ENCODE measurements around the gene RNF213.

Gene RNF213

DNA sequence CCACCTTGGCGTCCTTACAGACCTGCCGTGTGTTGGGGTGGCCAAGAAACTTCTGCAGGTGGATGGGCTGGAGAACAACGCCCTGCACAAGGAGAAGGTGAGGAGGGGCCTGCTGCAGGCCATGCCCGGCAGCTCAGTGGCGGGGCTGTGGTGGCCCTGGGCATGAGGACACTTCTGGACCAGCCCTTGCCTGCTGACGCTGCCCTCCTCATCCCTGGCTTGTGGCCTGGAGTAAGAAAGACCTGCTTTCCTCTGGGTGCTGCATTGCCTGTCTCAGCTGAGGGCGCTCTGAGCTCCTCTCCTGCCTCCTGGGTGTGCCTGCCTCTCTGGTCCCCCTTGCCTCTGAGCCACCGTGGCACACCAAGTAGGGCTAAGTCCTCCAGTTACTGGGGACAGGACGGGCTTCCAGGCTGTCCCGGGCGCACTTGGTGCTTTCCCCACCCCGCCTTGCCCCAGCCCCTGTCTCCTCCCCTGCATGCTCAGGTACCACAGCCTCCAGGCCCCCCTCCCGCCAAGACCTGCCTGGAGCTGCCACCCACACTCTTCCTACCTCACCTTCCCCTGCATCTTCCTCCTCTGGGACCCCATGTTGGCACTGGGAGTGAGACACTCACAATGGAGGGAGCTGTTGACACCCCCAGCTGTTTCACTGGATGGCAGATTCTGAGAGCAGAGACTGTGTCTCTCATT lies 163.0 kb downstream of the RNF213 start:
- no peak for DNase-seq (ENCODE audit: low read depth)
- H3K4me3 ChIP-seq (ENCODE audit: low read depth, low read length) = no peak overlapping the region
- TF ChIP-seq, protein P1, sequence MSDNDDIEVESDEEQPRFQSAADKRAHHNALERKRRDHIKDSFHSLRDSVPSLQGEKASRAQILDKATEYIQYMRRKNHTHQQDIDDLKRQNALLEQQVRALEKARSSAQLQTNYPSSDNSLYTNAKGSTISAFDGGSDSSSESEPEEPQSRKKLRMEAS (IDR thresholded peaks at IDR 0.05; ENCODE audit: low read depth, low read length) = no peak
- TF ChIP-seq MYC (IDR thresholded peaks at IDR 0.05; ENCODE audit: low read depth, low read length) (no peak), POLR2A (IDR thresholded peaks at IDR 0.05; ENCODE audit: extremely low read depth, insufficient read length) (no peak)
- TF ChIP-seq, protein P2, sequence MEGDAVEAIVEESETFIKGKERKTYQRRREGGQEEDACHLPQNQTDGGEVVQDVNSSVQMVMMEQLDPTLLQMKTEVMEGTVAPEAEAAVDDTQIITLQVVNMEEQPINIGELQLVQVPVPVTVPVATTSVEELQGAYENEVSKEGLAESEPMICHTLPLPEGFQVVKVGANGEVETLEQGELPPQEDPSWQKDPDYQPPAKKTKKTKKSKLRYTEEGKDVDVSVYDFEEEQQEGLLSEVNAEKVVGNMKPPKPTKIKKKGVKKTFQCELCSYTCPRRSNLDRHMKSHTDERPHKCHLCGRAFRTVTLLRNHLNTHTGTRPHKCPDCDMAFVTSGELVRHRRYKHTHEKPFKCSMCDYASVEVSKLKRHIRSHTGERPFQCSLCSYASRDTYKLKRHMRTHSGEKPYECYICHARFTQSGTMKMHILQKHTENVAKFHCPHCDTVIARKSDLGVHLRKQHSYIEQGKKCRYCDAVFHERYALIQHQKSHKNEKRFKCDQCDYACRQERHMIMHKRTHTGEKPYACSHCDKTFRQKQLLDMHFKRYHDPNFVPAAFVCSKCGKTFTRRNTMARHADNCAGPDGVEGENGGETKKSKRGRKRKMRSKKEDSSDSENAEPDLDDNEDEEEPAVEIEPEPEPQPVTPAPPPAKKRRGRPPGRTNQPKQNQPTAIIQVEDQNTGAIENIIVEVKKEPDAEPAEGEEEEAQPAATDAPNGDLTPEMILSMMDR (IDR thresholded peaks at IDR 0.05; ENCODE audit: low read depth, low read length) = no peak

DNA sequence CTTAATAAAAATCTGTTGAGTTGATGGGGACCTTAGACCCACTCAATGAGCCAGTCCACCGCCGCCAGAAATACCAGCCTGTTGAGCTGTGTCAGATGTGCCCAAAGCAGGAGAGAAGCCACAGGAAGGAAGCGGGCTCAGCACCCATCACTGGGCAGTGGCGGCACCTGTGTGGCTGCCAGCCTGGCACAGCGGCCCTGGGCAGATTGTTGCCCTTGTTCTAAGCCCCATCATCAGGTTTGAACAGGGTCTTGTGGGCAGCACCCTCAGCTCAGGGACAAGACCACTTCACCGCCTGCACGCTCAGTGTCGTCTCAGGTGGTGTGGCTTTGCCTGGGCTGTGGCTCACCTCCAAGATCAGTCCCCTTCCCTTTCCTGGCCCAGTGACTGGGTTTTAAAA lies 163.6 kb downstream of the RNF213 start:
- no peak for DNase-seq (ENCODE audit: low read depth)
- TF ChIP-seq, protein P1 (IDR thresholded peaks at IDR 0.05; ENCODE audit: low read depth, low read length) = no peak
- TF ChIP-seq MYC (IDR thresholded peaks at IDR 0.05; ENCODE audit: low read depth, low read length) (no peak), POLR2A (IDR thresholded peaks at IDR 0.05; ENCODE audit: extremely low read depth, insufficient read length) (no peak)
- TF ChIP-seq, protein P2 (IDR thresholded peaks at IDR 0.05; ENCODE audit: low read depth, low read length) = no peak
- H3K4me3 ChIP-seq (ENCODE audit: low read depth, low read length) = no peak overlapping the region

DNA sequence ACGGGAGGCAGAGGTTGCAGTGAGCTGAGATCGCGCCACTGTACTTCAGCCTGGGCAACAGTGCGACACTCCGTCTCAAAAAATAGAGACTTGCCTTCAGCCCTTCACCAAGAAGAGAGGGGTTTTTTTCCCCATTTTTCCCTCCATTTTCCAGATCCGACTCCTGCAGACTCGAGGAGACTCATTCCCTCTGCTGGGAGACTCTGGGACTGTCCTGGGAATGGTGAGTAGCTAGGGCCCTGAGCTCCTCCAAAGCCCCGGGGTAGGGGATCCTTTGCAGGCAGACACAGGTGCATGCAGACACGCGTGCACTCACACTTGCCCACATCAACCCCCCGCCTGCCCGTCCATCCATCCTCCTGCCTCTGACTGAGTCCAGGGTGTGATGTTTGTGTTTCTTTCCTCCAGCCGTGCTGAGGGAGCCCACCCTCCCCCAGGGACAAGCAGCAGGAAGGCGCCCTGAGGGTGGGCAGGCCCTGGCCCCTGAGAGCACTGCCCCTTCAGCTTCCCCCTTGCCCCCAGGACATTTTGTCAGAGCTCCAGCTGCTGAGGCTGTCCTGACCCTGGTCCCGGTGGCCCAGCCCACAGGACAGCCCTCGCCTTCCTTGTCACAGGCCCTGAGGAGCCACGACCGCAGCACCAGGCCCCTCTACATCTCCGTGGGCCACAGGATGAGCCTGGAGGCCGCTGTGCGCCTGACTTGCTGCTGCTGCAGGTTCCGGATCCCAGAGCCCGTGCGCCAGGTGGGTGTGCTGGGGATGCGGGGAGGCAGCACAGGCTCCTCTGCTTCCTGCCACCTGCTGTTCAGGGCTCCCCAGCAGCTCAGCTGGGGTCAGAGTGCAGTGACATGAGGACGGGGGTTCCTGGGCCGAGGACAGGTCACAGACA lies 164.5 kb downstream of the RNF213 start:
- TF ChIP-seq, protein P1 (IDR thresholded peaks at IDR 0.05; ENCODE audit: low read depth, low read length) = no peak
- TF ChIP-seq MYC (IDR thresholded peaks at IDR 0.05; ENCODE audit: low read depth, low read length) = no peak
- TF ChIP-seq, protein P2 (IDR thresholded peaks at IDR 0.05; ENCODE audit: low read depth, low read length) = no peak
- TF ChIP-seq POLR2A (IDR thresholded peaks at IDR 0.05; ENCODE audit: extremely low read depth, insufficient read length) = no peak
- DNase-seq (ENCODE audit: low read depth) = no peak
- H3K4me3 ChIP-seq (ENCODE audit: low read depth, low read length) = no peak overlapping the region

DNA sequence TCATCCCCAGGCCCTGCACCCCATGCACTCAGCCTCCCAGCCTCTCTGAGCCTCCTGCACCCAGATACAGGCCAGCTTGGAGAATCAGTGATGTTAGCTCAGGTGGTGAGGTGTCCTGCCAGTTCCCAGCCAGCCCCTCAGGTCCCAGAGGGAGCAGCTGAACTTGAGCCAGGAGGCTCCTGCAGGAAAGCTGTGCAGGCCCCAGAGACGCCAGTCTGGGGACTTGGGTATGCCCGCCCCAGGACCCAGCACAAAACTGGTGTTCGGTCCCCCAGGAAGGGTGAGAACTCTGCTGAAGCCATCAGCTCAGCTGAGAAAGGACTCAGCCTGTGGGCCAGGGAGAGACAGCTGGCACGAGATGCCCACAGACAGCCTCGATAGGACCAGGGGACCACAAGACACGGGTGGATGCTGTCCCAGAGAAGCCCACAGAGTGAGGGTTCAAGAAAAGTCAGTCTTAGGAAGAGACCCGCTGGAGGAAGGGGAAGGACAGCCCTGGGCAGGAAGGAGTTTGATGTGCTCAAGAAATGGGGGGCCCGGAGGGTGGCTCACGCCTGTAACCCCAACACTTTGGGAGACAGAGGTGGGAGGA lies 165.3 kb downstream of the RNF213 start:
- no peak for DNase-seq (ENCODE audit: low read depth)
- no peak overlapping the region for H3K4me3 ChIP-seq (ENCODE audit: low read depth, low read length)
- TF ChIP-seq POLR2A (IDR thresholded peaks at IDR 0.05; ENCODE audit: extremely low read depth, insufficient read length) (no peak), MYC (IDR thresholded peaks at IDR 0.05; ENCODE audit: low read depth, low read length) (no peak)
- TF ChIP-seq, protein P2 (IDR thresholded peaks at IDR 0.05; ENCODE audit: low read depth, low read length) = no peak
- TF ChIP-seq, protein P1 (IDR thresholded peaks at IDR 0.05; ENCODE audit: low read depth, low read length) = no peak

DNA sequence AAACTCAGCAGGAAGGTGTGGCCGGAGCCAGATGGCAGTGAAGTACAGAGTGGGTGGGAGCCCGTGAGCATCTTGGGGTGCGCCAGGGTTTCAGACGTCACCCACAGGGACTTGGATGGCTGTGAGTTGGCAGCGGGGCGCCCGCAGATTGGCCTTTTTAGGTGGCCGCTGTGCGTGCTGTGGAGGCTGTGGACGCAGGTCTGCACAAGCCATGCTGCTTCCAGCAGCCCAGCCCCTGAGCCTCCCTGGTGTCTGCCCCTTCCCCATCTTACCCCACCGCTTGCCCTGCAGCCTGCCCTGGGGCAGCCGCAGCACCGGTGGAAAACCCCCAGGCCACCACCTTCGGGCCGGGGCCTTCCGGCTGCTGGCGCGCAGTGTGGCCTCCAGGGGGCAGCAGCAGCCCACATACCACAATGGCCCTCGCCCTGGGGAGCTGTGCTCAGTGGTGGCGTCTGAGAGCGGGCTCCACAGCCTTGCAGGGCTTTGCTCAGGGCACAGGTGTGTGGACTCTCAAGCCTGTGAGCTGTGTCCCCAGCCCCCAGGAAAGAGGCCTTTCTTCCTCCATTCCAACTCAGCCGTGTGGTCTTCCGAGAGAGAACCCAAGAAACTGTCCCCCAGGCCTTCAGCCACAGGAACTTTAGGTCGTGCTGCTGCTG lies 166.1 kb downstream of the RNF213 start:
- H3K4me3 ChIP-seq (ENCODE audit: low read depth, low read length) = no peak overlapping the region
- TF ChIP-seq POLR2A (IDR thresholded peaks at IDR 0.05; ENCODE audit: extremely low read depth, insufficient read length) = no peak
- TF ChIP-seq, protein P2 (IDR thresholded peaks at IDR 0.05; ENCODE audit: low read depth, low read length) = peak; percentile 76
- TF ChIP-seq MYC (IDR thresholded peaks at IDR 0.05; ENCODE audit: low read depth, low read length) = peak; percentile 10; the same call in 1 of the 2 replicates
- TF ChIP-seq, protein P1 (IDR thresholded peaks at IDR 0.05; ENCODE audit: low read depth, low read length) = peak; percentile 16; the same call in 1 of the 2 replicates
- peak; percentile 73 for DNase-seq (ENCODE audit: low read depth)

Data from NB4 (cell line).